Activated CD4-positive, CD25-positive, alpha-beta regulatory T cell treated with anti-CD3 and anti-CD28 coated beads, Interleukin-2, amount 50 U/mL, for 72 hours (primary cell): ENCODE results near the gene HNRNPUL2.
A peak's percentile ranks its signal among the peaks of the same experiment; 100 is the strongest.
"Not testable (repeated sequence)": the region's sequence is repeated elsewhere in the genome, so short reads cannot be mapped to it uniquely, and the experiment has no call there.

ENCODE experiments used
- DNase-seq: peaks from one replicate; pipeline ENCODE4 v3.0.0; 2021

Gene HNRNPUL2

GRCh38 chr11:62726156-62726914 lies 922 bp downstream of the HNRNPUL2 start:
- no peak for DNase-seq

GRCh38 chr11:62725646-62726045 lies 1.6 kb downstream of the HNRNPUL2 start:
- DNase-seq = no peak

GRCh38 chr11:62724171-62724570 lies 3.1 kb downstream of the HNRNPUL2 start:
- DNase-seq = no peak

GRCh38 chr11:62721994-62722393 lies 5.3 kb downstream of the HNRNPUL2 start:
- no peak for DNase-seq

GRCh38 chr11:62719302-62719978 lies 7.8 kb downstream of the HNRNPUL2 start:
- DNase-seq = no peak

GRCh38 chr11:62716816-62717215 lies 10.4 kb downstream of the HNRNPUL2 start:
- no peak for DNase-seq

- DNase-seq = no peak
These were observed 11.1 kb downstream of the HNRNPUL2 start for GRCh38 chr11:62716206-62716605.

- no peak for DNase-seq
These were observed 11.8 kb downstream of the HNRNPUL2 start for GRCh38 chr11:62715150-62716130.

GRCh38 chr11:62713343-62713742 lies 13.9 kb downstream of the HNRNPUL2 start:
- no peak for DNase-seq

- DNase-seq = no peak
These were observed 14.4 kb downstream of the HNRNPUL2 start for GRCh38 chr11:62712861-62713260.

- DNase-seq = no peak
These were observed 14.9 kb downstream of the HNRNPUL2 start for GRCh38 chr11:62712276-62712812.

GRCh38 chr11:62710001-62710345 lies 17.3 kb downstream of the HNRNPUL2 start:
- no peak for DNase-seq

- DNase-seq = peak; percentile 86
These were observed 17.8 kb downstream of the HNRNPUL2 start for GRCh38 chr11:62709247-62710000.

- DNase-seq = peak; percentile 52
These were observed 18.5 kb downstream of the HNRNPUL2 start for GRCh38 chr11:62708793-62709192.

- no peak for DNase-seq
These were observed 18.9 kb downstream of the HNRNPUL2 start for GRCh38 chr11:62708392-62708791.

- no peak for DNase-seq
These were observed 19.9 kb downstream of the HNRNPUL2 start, which contains the start of the genes BSCL2 and GNG3 for GRCh38 chr11:62707277-62707861. Gene BSCL2, minus strand, starts transcription at chr11:62707424. Its CDS starts 229 bp downstream, at chr11:62707195. Gene GNG3, plus strand, starts transcription at chr11:62707676. Its CDS starts 620 bp downstream, at chr11:62708296.

- DNase-seq = no peak
These were observed 20.4 kb downstream of the HNRNPUL2 start for GRCh38 chr11:62706850-62707247.

- DNase-seq = peak; percentile 91
These were observed 21.1 kb downstream of the HNRNPUL2 start for GRCh38 chr11:62705880-62706849.

GRCh38 chr11:62705413-62705812 lies 21.8 kb downstream of the HNRNPUL2 start:
- no peak for DNase-seq

- not testable (repeated sequence) for DNase-seq
These were observed 23.3 kb downstream of the HNRNPUL2 start for GRCh38 chr11:62703921-62704320.
